Lung (tissue), 16 donors: Measurements from ENCODE around the gene ZNF20. TPM values are rescaled to one million over a fixed set of nuclear protein-coding genes. Genes with fewer than 3 reads are reported as not detected.

Source experiments
- ATAC-seq: fragments of 200-7000 bp; cut with Tn5 transposase; one replicate; pipeline ENCODE4 v1.9.1; 2020; ENCODE audit warnings: moderate number of reproducible peaks; ENCODE audit not compliant: insufficient read depth, low FRiP score
- DNase-seq, 3 donors: peaks; one replicate each; pipeline ENCODE4 v3.0.0-alpha.2; 2013 to 2017
- H3K27ac ChIP-seq, 2 donors: one replicate each; pipeline ENCODE4 v1.5.1; 2013; ENCODE audit warnings: mild to moderate bottlenecking in 2 of 2, moderate library complexity in 2 of 2, control low read depth in 1 of 2, inconsistent platforms in 1 of 2, low read depth in 1 of 2, low read length in 1 of 2
- H3K27me3 ChIP-seq, 3 donors: one replicate each; pipeline ENCODE4 v1.5.1; 2013; ENCODE audit warnings: low read length in 2 of 3; ENCODE audit not compliant: control insufficient read depth in 3 of 3, insufficient read depth in 3 of 3
- H3K36me3 ChIP-seq, 4 donors: one replicate each; pipeline ENCODE4 v1.5.1; 2013; ENCODE audit warnings: low read length in 4 of 4, mild to moderate bottlenecking in 1 of 4, moderate library complexity in 1 of 4; ENCODE audit not compliant: control insufficient read depth in 4 of 4, insufficient read depth in 4 of 4
- H3K4me1 ChIP-seq, 5 donors: one replicate each; pipeline ENCODE4 v1.5.1; 2013; ENCODE audit warnings: low read length in 5 of 5, mild to moderate bottlenecking in 2 of 5, moderate library complexity in 1 of 5; ENCODE audit not compliant: control insufficient read depth in 5 of 5, insufficient read depth in 5 of 5
- H3K4me3 ChIP-seq: one replicate; pipeline ENCODE4 v1.5.1; 2013; ENCODE audit warnings: mild to moderate bottlenecking, control low read depth, moderate library complexity
- H3K9ac ChIP-seq, 2 donors: one replicate each; pipeline ENCODE4 v1.5.1; 2013; ENCODE audit warnings: low read length in 2 of 2, control low read depth in 1 of 2; ENCODE audit not compliant: insufficient read depth in 1 of 2
- H3K9me3 ChIP-seq, 4 donors: one replicate each; pipeline ENCODE4 v1.5.1; 2013; ENCODE audit warnings: low read length in 3 of 4, mild to moderate bottlenecking in 1 of 4, moderate library complexity in 1 of 4; ENCODE audit not compliant: control insufficient read depth in 4 of 4, insufficient read depth in 3 of 4
- CTCF ChIP-seq: IDR thresholded peaks from 2 replicates; pipeline ENCODE4 v1.5.1; 2012; ENCODE audit warnings: mild to moderate bottlenecking; ENCODE audit errors: control extremely low read depth, extremely low read depth
- WGBS, 2 donors: extraction: QIAGEN DNeasy Blood & Tissue Kit; methylation state at CpG; one replicate each; pipeline ENCODE4 v1.1.7; 2013; 5-methylcytosine and 5-hydroxymethylcytosine counted together
- long read RNA-seq, 5 donors: transcript quantifications; one replicate each; lab custom pipeline, GENCODE V29; 2026
- polyA plus RNA-seq, 2 donors: library from polyadenylated mRNA; stranded (reverse); fragments of 200-250 nt; gene quantifications; one replicate each; pipeline ENCODE4 v1.2.1, GENCODE V29; 2013
- total RNA-seq, 2 donors: library from RNA; depleted of rRNA in 1 of 2; stranded (reverse); fragments of >200 nt in 1 of 2; gene quantifications; one replicate each; pipeline ENCODE4 v1.2.1, GENCODE V29; 2014 to 2021
- donor health status: control.
- donor health status: control.
- donor health status: Bipolar disorder and iron deficiency.
- donor health status: healthy.
- donor health status: DM: yes; HTN: yes; CAD: no.

The ZNF20 gene
- total RNA-seq (10 to 100 TPM in 1 of 2 donors, 1 to 10 TPM in 1; 6.0 to 15.0 TPM), polyA plus RNA-seq (1 to 10 TPM; 2.2 to 3.5 TPM)
- long read RNA-seq, donor 1, partial matches to known transcripts: 0 of 11 reads
- long read RNA-seq, donor 1, other reads (novel, unspliced or antisense): 5 of 11 reads
- long read RNA-seq, donor 2, partial matches to known transcripts: 0 of 1 reads
- long read RNA-seq, donor 2, other reads (novel, unspliced or antisense): 0 of 1 reads
- long read RNA-seq, donor 3, partial matches to known transcripts: 0 of 1 reads
- long read RNA-seq, donor 3, other reads (novel, unspliced or antisense): 0 of 1 reads
- long read RNA-seq, donor 4: 0 reads
- long read RNA-seq, donor 5, partial matches to known transcripts: 0 of 3 reads
- long read RNA-seq, donor 5, other reads (novel, unspliced or antisense): 0 of 3 reads

- H3K9ac ChIP-seq: peak within 1 kb of the TSS; percentile 75 to 95
- WGBS, 2 donors: 1% methylated on average over 48 to 49 of the region's 49 CpGs
- H3K27me3 ChIP-seq: no peaks in the 10 kb centered on the region
- no peak for TF ChIP-seq CTCF
- H3K4me1 ChIP-seq: peaks cover 3 to 21% (median 5%) of the 10 kb centered on the region in 5 donors
- ATAC-seq: peak; percentile 100
- peaks cover 0 to 34% (median 14%) of the 10 kb centered on the region in 4 donors for H3K36me3 ChIP-seq
- H3K4me3 ChIP-seq: peak within 1 kb of the TSS; percentile 79
- H3K9me3 ChIP-seq: peaks cover 0 to 2% (median under 1%) of the 10 kb centered on the region in 4 donors
- H3K27ac ChIP-seq: peak within 1 kb of the TSS; percentile 83 to 93
- DNase-seq: peak; percentile 98
Observed at GRCh38 chr19:12139885-12140544, at the start of gene ZNF20. TSS of gene ZNF20 (minus strand) at chr19:12140350. CDS start at chr19:12140182, 168 bp downstream.

- H3K36me3 ChIP-seq: peaks cover 14 to 64% (median 37%) of the 10 kb centered on the region in 4 donors
- H3K27ac ChIP-seq: no peak overlapping the region
- ATAC-seq (no peak), DNase-seq (no peak)
- TF ChIP-seq CTCF: no peak
- 96 to 98% methylated on average over 6 of the region's 6 CpGs for WGBS, 2 donors
- H3K9ac ChIP-seq: no peak overlapping the region
- no peaks in the 10 kb centered on the region for H3K27me3 ChIP-seq
- H3K4me1 ChIP-seq: no peaks in the 10 kb centered on the region
- peaks cover 20 to 42% (median 31%) of the 10 kb centered on the region in 4 donors for H3K9me3 ChIP-seq
- H3K4me3 ChIP-seq: no peak overlapping the region
Observed at GRCh38 chr19:12187625-12188024, 47.5 kb upstream of the ZNF20 start.

- DNase-seq: no peak
Observed at GRCh38 chr19:12180377-12180776, 40.2 kb upstream of the ZNF20 start.

More at GRCh38 chr19:12180377-12180776, 40.2 kb upstream of the ZNF20 start:
- peaks cover 0 to 26% (median 7%) of the 10 kb centered on the region in 4 donors for H3K9me3 ChIP-seq
- 89 to 96% methylated on average over 3 of the region's 3 CpGs for WGBS, 2 donors
- H3K9ac ChIP-seq: no peak overlapping the region
- H3K4me1 ChIP-seq: peaks cover 0 to 2% (median 0%) of the 10 kb centered on the region in 5 donors
- TF ChIP-seq CTCF: no peak
- no peak overlapping the region for H3K27ac ChIP-seq
- H3K27me3 ChIP-seq: no peaks in the 10 kb centered on the region
- no peak overlapping the region for H3K4me3 ChIP-seq
- no peak for ATAC-seq
- H3K36me3 ChIP-seq: peaks cover 4 to 24% (median 10%) of the 10 kb centered on the region in 4 donors
